HUES6 (cell line): Measurements from ENCODE around the gene BBOF1.
"Not testable (repeated sequence)": the region's sequence is repeated elsewhere in the genome, so short reads cannot be mapped to it uniquely, and the experiment has no call there.

ENCODE experiments used
- H3K27ac ChIP-seq: 2 replicates; pipeline ENCODE4 v1.7.0; 2013; ENCODE audit warnings: low read depth, mild to moderate bottlenecking, low read length, inconsistent platforms
- H3K27me3 ChIP-seq: 2 replicates; pipeline ENCODE4 v1.6.1; 2013; ENCODE audit warnings: low read length; ENCODE audit not compliant: control insufficient read depth, insufficient read depth
- H3K36me3 ChIP-seq: 2 replicates; pipeline ENCODE4 v1.6.1; 2013; ENCODE audit warnings: low read length; ENCODE audit not compliant: control insufficient read depth, insufficient read depth
- H3K4me1 ChIP-seq: 2 replicates; pipeline ENCODE4 v1.6.1; 2013; ENCODE audit warnings: low read length; ENCODE audit not compliant: control insufficient read depth, insufficient read depth
- H3K4me3 ChIP-seq: 2 replicates; pipeline ENCODE4 v1.5.1; 2013; ENCODE audit warnings: low read depth, low read length
- H3K9ac ChIP-seq: one replicate; pipeline ENCODE4 v1.6.1; 2013; ENCODE audit warnings: mild to moderate bottlenecking, low read length
- H3K9me3 ChIP-seq: 2 replicates; pipeline ENCODE4 v1.6.1; 2013; ENCODE audit warnings: low read depth, low read length; ENCODE audit not compliant: control insufficient read depth, insufficient read depth

BBOF1 gene

DNA sequence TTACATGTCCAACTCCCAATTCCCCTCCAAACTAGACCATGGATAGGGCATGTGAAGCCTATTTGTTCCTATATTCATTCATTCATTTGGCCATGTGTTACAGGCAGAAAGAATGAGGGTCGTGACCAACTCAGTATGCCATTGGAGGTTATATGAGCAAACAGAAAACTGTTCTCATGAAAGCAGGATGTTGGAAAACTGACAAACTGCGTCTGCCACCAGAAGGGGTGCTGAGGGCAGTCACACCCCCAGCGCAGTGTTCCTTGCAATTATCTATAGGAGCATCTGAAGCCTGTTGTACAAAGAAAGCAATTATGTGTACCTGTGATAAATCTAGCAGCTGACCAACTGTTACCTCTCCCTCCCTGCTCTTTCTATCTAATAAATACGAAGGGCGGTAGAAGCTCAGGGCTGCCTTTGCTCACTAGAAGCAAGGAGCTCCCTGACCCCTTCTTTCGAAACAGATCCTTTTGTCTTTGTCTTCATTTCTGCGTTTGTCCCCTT lies 21.2 kb upstream of the BBOF1 start:
- H3K9ac ChIP-seq, result no peak overlapping the region
- H3K27me3 ChIP-seq, result no peaks in the 10 kb centered on the region
- peaks cover 6% of the 10 kb centered on the region for H3K36me3 ChIP-seq
- H3K4me1 ChIP-seq, result no peaks in the 10 kb centered on the region
- H3K4me3 ChIP-seq, result no peak overlapping the region
- H3K27ac ChIP-seq, result no peak overlapping the region
- H3K9me3 ChIP-seq, result no peaks in the 10 kb centered on the region

DNA sequence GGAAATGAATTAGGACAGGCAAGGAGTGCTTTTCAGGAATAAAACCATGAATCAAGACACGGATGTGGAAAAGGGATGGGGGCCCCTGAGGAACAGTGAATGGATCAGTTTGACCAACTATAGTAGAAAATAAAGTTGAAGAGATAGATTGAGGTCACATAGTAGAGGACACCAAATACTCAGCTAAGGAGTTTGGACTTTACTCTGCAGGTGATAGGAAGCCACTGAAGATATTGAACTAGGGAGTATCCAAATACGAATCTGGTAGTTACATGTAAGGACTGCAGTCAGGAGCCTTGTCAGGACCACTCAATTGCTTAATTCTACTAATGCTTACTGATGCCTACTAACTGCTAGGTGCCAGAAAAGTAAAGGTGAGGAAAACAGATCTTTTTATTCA lies 20.4 kb upstream of the BBOF1 start:
- Histone ChIP-seq H3K27ac (no peak overlapping the region), H3K9me3 (no peaks in the 10 kb centered on the region), H3K4me3 (no peak overlapping the region), H3K36me3 (peaks cover 6% of the 10 kb centered on the region), H3K4me1 (no peaks in the 10 kb centered on the region), H3K27me3 (no peaks in the 10 kb centered on the region), H3K9ac (no peak overlapping the region)

DNA sequence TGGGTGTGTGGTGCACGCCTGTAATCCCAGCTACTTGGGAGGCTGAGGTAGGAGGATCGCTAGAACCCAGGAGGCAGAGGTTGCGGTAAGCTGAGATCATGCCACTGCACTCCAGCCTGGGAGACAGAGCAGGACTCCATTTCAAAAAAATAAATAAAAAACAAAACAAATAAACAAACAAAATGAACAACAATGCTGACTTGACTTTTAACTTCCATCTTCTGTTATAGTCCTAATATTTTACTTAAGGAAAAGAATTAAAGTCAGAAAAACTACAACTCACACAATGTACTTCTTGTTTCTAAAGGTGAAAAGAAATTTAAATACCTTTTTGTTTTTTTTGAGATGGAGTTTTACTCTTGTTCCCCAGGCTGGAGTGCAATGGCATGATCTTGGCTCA lies 13.5 kb upstream of the BBOF1 start:
- not testable (repeated sequence) for H3K27ac ChIP-seq, H3K9me3 ChIP-seq, H3K4me3 ChIP-seq, H3K27me3 ChIP-seq, H3K36me3 ChIP-seq, H3K4me1 ChIP-seq, H3K9ac ChIP-seq

DNA sequence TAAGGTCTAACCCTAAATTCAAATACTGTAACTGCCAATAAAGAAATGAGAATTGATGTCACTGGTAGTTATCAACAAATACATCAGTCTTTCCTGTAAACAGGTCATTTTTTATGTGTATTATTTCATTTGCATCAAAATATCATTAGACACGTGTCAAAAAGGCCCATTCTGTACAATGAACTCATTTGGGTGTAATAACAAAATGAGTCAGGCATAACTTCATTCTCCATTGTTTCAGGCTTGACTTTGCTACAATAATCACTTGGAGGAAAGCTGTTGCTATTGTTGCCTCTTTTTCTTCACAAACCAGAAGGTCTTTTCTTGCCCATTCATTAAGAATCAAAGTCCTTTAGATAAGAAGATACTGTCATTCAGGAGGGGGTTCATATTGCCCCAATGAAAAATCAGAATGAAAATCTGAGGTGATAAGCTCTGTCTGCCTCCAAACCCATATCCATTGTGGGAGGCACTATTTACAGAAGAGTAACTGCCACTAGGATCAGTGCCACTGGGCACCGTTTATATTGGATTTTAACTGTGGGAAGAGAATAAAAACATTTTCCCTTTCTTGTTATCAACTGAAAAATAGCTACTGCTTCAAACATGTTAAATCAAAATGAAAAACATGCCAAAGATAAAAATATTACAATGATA lies 10.2 kb upstream of the BBOF1 start:
- no peak overlapping the region for H3K4me3 ChIP-seq
- H3K9me3 ChIP-seq, result no peaks in the 10 kb centered on the region
- peaks cover 20% of the 10 kb centered on the region for H3K36me3 ChIP-seq
- H3K4me1 ChIP-seq, result no peaks in the 10 kb centered on the region
- H3K27me3 ChIP-seq, result no peaks in the 10 kb centered on the region
- H3K27ac ChIP-seq, result no peak overlapping the region
- no peak overlapping the region for H3K9ac ChIP-seq

DNA sequence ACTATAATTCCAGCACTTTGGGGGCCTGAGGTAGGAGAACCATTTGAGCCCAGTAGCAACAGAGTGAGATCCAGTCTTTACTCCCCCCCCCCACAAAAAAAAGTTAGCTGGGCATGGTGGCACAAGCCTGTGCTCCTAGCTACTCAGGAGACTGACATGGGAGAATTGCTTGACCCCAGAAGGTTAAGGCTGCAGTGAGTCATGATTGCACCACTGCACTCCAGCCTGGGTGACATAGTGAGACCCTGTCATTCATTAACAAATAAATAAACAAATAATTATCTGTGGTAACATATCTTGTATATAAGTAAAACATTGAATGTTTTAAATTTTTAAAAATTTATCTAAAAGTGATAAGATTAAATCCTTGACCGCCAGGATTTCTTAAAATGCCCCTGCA lies 4.8 kb upstream of the BBOF1 start:
- Histone ChIP-seq H3K27ac (no peak overlapping the region), H3K36me3 (peaks cover 12% of the 10 kb centered on the region), H3K9me3 (no peaks in the 10 kb centered on the region), H3K9ac (no peak overlapping the region), H3K27me3 (no peaks in the 10 kb centered on the region), H3K4me1 (no peaks in the 10 kb centered on the region), H3K4me3 (no peak overlapping the region)

DNA sequence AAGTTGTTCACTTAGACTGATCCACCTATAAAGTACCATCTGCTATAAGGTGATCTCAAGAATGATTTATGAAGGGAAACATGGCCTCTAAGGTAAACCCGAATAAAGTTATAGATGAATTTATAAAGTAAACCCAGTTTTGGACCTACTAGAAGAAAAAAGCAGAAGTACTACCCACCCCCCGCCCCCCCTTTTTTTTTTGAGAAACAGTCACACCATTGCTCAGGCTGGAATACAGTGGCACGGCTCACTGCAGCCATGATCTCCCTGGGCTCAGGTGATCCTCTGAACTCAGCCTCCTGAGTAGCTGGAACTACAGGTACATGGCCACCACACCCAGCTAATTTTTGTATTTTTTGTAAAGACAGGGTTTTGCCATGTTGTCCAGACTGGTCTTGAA lies 4.0 kb upstream of the BBOF1 start:
- Histone ChIP-seq H3K4me3 (no peak overlapping the region), H3K27ac (no peak overlapping the region), H3K9ac (no peak overlapping the region), H3K4me1 (no peaks in the 10 kb centered on the region), H3K27me3 (no peaks in the 10 kb centered on the region), H3K36me3 (peaks cover 12% of the 10 kb centered on the region), H3K9me3 (no peaks in the 10 kb centered on the region)

DNA sequence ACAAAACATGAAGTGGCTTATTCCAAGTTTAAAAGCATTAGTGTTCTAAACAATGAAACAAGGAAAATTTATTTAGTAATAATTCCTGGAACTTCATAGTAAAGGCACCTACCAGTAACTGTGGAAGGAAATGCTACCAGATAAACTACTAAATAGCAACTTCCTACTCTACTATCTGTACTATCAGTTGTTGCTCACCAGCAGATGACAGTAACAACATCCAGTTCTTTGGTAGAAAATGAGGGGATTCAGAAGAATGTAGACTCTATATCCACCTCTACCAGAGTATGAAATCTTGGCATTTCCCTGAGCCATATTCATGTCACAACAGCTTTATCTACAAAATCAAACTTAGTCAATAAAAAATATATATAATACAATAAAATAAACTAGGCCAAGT lies 3.2 kb upstream of the BBOF1 start:
- H3K4me3 ChIP-seq, result no peak overlapping the region
- no peaks in the 10 kb centered on the region for H3K9me3 ChIP-seq
- H3K27me3 ChIP-seq, result no peaks in the 10 kb centered on the region
- H3K9ac ChIP-seq, result no peak overlapping the region
- peaks cover 12% of the 10 kb centered on the region for H3K36me3 ChIP-seq
- H3K27ac ChIP-seq, result no peak overlapping the region
- H3K4me1 ChIP-seq, result no peaks in the 10 kb centered on the region

DNA sequence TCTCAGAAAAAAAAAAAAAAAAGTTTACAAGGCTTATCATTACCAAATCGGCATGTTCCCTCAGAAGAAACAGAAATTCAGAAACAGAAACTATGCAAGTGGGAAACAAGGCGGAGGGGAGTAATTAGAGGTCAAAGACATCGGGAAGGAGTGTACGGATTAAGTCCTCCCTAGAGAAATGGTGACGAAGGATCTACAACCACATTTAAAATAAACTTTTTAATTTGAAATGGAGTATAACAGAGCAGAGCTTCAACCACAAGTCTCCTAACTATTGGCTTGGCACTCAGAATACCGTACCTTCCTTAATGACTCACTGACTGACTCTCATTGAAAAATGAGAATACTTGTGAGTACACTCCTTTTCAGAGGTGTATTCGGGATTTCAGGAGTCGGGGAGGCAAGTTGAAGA lies 969 bp upstream of the BBOF1 start:
- no peaks in the 10 kb centered on the region for H3K9me3 ChIP-seq
- peak overlapping the region; percentile 85 for H3K9ac ChIP-seq
- no peaks in the 10 kb centered on the region for H3K27me3 ChIP-seq
- H3K36me3 ChIP-seq, result peaks cover 6% of the 10 kb centered on the region
- H3K4me1 ChIP-seq, result no peaks in the 10 kb centered on the region
- no peak overlapping the region for H3K27ac ChIP-seq
- peak overlapping the region; percentile 99 for H3K4me3 ChIP-seq

DNA sequence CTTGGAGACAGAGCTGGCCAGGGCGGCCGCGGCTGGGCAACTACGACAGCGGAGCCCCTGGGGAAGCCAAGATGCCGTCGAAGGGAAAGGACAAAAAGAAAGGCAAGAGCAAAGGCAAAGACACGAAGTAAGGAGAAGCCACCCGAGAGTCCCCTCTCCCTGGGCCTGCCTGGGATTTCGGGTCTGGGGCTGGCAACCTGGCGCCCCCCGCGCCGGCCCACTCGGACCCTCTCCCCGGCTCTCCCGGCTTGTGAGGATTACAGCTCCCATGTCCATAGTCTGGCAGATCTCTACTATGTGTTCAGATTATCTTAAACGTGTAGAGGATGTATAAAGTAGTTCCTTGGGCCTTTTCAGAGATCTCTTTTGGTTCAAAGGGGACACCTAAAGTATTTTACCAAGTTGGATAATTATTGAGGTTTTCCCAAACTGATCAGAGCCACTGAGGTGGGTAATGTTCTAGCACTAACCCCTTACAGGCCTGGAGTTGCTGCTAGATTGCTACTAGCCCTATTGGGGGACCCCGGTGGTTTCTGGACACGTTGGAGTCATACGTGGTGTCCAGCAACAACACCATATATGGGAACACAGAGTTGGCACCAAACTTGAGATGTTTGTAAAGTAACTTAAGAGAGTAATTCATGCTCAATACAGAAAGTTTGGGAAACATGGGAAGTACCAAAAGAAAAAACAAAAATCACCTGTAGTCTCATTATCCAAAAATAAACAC lies 424 bp downstream of the BBOF1 start:
- Histone ChIP-seq H3K4me1 (no peaks in the 10 kb centered on the region), H3K36me3 (no peaks in the 10 kb centered on the region), H3K27ac (no peak overlapping the region), H3K9ac (peak overlapping the region; percentile 64), H3K27me3 (no peaks in the 10 kb centered on the region), H3K9me3 (no peaks in the 10 kb centered on the region), H3K4me3 (peak overlapping the region; percentile 99)

DNA sequence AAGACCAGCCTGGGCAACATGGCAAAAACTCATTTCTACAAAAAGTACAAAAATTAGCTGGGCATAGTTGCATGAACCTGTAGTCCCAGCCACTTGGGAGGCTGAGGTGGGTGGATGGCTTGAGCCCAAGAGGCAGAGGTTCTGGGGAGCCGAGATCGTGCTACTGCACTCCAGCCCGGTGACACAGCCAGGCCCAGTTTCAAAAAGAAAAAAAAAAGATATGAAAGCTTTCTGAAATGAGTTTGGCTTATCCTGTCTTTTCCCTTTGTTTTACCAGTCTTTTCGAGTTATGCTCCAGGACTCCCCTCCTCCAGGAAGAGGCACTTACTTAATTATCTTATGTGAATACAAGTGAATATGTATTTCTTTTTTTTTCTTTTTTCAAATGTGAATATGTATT lies 3.2 kb downstream of the BBOF1 start:
- Histone ChIP-seq H3K4me1 (no peaks in the 10 kb centered on the region), H3K36me3 (no peaks in the 10 kb centered on the region), H3K9me3 (no peaks in the 10 kb centered on the region), H3K4me3 (no peak overlapping the region), H3K9ac (no peak overlapping the region), H3K27ac (no peak overlapping the region), H3K27me3 (no peaks in the 10 kb centered on the region)

DNA sequence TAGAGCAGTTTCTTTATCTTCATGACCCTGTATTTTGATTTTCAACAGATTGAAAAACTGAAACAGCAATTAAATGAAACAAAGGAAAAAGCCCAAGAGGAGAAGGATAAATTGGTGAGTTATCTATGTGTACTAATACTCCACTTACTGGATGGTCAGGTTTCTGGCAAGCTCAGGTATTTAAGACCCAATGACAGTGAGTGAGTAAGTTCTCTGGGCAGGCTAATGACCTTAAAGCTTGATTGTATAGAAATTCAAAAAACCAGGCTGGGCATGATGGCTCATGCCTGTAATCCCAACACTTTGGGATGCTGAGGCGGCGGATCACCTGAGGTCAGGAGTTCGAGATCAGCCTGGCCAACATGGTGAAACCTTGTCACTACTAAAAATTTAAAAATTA lies 10.0 kb downstream of the BBOF1 start:
- Histone ChIP-seq H3K9me3 (no peaks in the 10 kb centered on the region), H3K27ac (no peak overlapping the region), H3K9ac (no peak overlapping the region), H3K4me1 (no peaks in the 10 kb centered on the region), H3K27me3 (no peaks in the 10 kb centered on the region), H3K4me3 (no peak overlapping the region), H3K36me3 (no peaks in the 10 kb centered on the region)
